Gastrocnemius medialis (tissue), 4 donors: ENCODE data around the gene EDNRB.

Experiments used
- CTCF ChIP-seq, 5 experiments: fragments of 450-650 bp in 3 of 5; fragments of 200-600 bp in 2 of 5; sonication (generic) in 2 of 5; IDR thresholded peaks in 4 of 5; conservative IDR thresholded peaks in 1 of 5; 1 replicate in 4 of 5; 2 replicates in 1 of 5; pipeline ENCODE4 v1.5.1; 2016 to 2019; ENCODE audit warnings: antibody characterized with exemption in 5 of 5, mild to moderate bottlenecking in 3 of 5, moderate library complexity in 3 of 5
- POLR2A ChIP-seq, 2 donors: fragments of 450-650 bp; IDR thresholded peaks; one replicate each; pipeline ENCODE4 v1.6.1; 2017; ENCODE audit warnings: antibody characterized with exemption in 2 of 2, mild to moderate bottlenecking in 2 of 2, moderate library complexity in 2 of 2

DNA sequence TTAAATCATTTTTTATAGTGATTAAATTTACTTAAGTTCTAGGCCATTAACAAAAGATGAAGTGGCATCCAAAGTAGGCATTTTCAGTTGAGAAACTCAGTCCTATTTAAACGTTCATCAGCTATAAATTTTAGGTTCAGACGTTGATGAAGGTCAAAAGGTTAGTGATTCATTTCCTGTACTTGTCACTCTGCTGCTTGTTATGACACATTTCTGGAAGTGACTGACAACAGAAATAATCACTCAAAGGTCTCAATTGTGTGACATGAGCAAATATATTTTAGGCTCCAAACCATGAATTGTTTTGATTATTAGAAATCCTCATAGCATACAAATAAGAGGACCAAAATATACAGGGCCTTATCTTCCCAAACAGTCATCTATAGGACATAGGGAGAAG lies 10.3 kb upstream of the EDNRB start:
- TF ChIP-seq CTCF (IDR thresholded peaks at IDR 0.05 in 4 of 5, conservative IDR thresholded peaks at IDR 0.05 in 1 of 5), result no peak
- TF ChIP-seq POLR2A (IDR thresholded peaks at IDR 0.05), result no peak
